HG03520 (cell line): ENCODE data around the gene LRP1B.

Experiments used
- ATAC-seq: cut with Tn5 transposase; IDR thresholded peaks from one replicate; pipeline ENCODE4 v1.9.1; 2021; ENCODE audit warnings: mild to moderate bottlenecking, moderate library complexity; ENCODE audit not compliant: unreplicated experiment

LRP1B gene

GRCh38 chr2:141605163-141605562 is 525.7 kb downstream of the LRP1B start:
- no peak for ATAC-seq

- ATAC-seq, result no peak
These were observed 529.2 kb downstream of the LRP1B start for GRCh38 chr2:141601511-141602152.

- ATAC-seq, result no peak
These were observed 531.1 kb downstream of the LRP1B start for GRCh38 chr2:141599721-141600120.

- no peak for ATAC-seq
These were observed 531.8 kb downstream of the LRP1B start for GRCh38 chr2:141598982-141599381.

GRCh38 chr2:141595316-141595920 is 535.4 kb downstream of the LRP1B start:
- no peak for ATAC-seq

- no peak for ATAC-seq
These were observed 539.0 kb downstream of the LRP1B start for GRCh38 chr2:141591787-141592186.

- ATAC-seq, result no peak
These were observed 540.2 kb downstream of the LRP1B start for GRCh38 chr2:141590620-141591019.

GRCh38 chr2:141589314-141589713 is 541.5 kb downstream of the LRP1B start:
- ATAC-seq, result no peak

GRCh38 chr2:141586985-141587384 is 543.8 kb downstream of the LRP1B start:
- ATAC-seq, result no peak

- no peak for ATAC-seq
These were observed 548.6 kb downstream of the LRP1B start for GRCh38 chr2:141582213-141582612.

- ATAC-seq, result no peak
These were observed 551.7 kb downstream of the LRP1B start for GRCh38 chr2:141579071-141579470.

- ATAC-seq, result no peak
These were observed 560.2 kb downstream of the LRP1B start for GRCh38 chr2:141570474-141571131.

- no peak for ATAC-seq
These were observed 560.9 kb downstream of the LRP1B start for GRCh38 chr2:141569941-141570340.

- ATAC-seq, result no peak
These were observed 565.2 kb downstream of the LRP1B start for GRCh38 chr2:141565597-141565996.

GRCh38 chr2:141560723-141561122 is 570.1 kb downstream of the LRP1B start:
- ATAC-seq, result no peak

- peak; percentile 45 for ATAC-seq
These were observed 573.3 kb downstream of the LRP1B start for GRCh38 chr2:141557329-141558095.

GRCh38 chr2:141555876-141556470 is 574.8 kb downstream of the LRP1B start:
- no peak for ATAC-seq

- ATAC-seq, result peak; percentile 57
These were observed 576.0 kb downstream of the LRP1B start for GRCh38 chr2:141554810-141555209.

GRCh38 chr2:141534666-141535362 is 596.0 kb downstream of the LRP1B start:
- peak; percentile 70 for ATAC-seq

GRCh38 chr2:141529659-141530058 is 601.2 kb downstream of the LRP1B start:
- ATAC-seq, result no peak

- peak; percentile 66 for ATAC-seq
These were observed 601.8 kb downstream of the LRP1B start for GRCh38 chr2:141528990-141529389.
